ENCODE measurements around the gene WWOX. TPM values are rescaled to one million over a fixed set of nuclear protein-coding genes. Genes with fewer than 3 reads are reported as not detected.

The WWOX gene
- polyA plus RNA-seq, 1 donor from 2014 or later, result 25.6 TPM

GRCh38 chr16:78257376-78257728, 157.9 kb downstream of the WWOX start:
- Histone ChIP-seq H3K4me2 (ENCODE audit: low read length) (no peak overlapping the region), H3K36me3 (ENCODE audit: insufficient read depth, low read length) (no peaks in the 10 kb centered on the region), H3K27ac (ENCODE audit: low read length) (no peak overlapping the region), H4K20me1 (ENCODE audit: insufficient read depth) (no peaks in the 10 kb centered on the region), H3K9ac (ENCODE audit: low read length) (no peak overlapping the region), H3K4me3 (ENCODE audit: low read length) (no peak overlapping the region), H3K9me3 (ENCODE audit: low read length) (no peaks in the 10 kb centered on the region), H2AFZ (ENCODE audit: low read depth, low read length) (no peak overlapping the region), H3K79me2 (replicated peaks; ENCODE audit: insufficient read depth, low read length) (no peaks in the 10 kb centered on the region), H3F3A (ENCODE audit: insufficient read depth, low read length, poor library complexity, severe bottlenecking) (no peaks in the 10 kb centered on the region), H3K9me2 (ENCODE audit: insufficient read depth, low read length) (no peaks in the 10 kb centered on the region), H3K27me3 (ENCODE audit: insufficient read depth, low read depth, low read length) (no peaks in the 10 kb centered on the region)
- no peak for TF ChIP-seq EZH2 (IDR thresholded peaks at IDR 0.05; ENCODE audit: borderline replicate concordance, insufficient read depth, low read length, poor library complexity, severe bottlenecking)
- no peak for TF ChIP-seq TAF1 (IDR thresholded peaks at IDR 0.05; ENCODE audit: low read depth)
- no peak for TF ChIP-seq REST (IDR thresholded peaks at IDR 0.05; ENCODE audit: borderline replicate concordance)
- TF ChIP-seq SMC3 (conservative IDR thresholded peaks at IDR 0.05; ENCODE audit: poor library complexity), result no peak
- TF ChIP-seq EP300 (conservative IDR thresholded peaks at IDR 0.05; ENCODE audit: poor library complexity, severe bottlenecking), result no peak
- TF ChIP-seq, protein P1, sequence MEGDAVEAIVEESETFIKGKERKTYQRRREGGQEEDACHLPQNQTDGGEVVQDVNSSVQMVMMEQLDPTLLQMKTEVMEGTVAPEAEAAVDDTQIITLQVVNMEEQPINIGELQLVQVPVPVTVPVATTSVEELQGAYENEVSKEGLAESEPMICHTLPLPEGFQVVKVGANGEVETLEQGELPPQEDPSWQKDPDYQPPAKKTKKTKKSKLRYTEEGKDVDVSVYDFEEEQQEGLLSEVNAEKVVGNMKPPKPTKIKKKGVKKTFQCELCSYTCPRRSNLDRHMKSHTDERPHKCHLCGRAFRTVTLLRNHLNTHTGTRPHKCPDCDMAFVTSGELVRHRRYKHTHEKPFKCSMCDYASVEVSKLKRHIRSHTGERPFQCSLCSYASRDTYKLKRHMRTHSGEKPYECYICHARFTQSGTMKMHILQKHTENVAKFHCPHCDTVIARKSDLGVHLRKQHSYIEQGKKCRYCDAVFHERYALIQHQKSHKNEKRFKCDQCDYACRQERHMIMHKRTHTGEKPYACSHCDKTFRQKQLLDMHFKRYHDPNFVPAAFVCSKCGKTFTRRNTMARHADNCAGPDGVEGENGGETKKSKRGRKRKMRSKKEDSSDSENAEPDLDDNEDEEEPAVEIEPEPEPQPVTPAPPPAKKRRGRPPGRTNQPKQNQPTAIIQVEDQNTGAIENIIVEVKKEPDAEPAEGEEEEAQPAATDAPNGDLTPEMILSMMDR (IDR thresholded peaks at IDR 0.05; ENCODE audit: poor library complexity, severe bottlenecking), result no peak
- TF ChIP-seq RAD21 (conservative IDR thresholded peaks at IDR 0.05), result no peak
- TF ChIP-seq POLR2AphosphoS5 (IDR thresholded peaks at IDR 0.05), result no peak
- no peak for TF ChIP-seq MXI1 (conservative IDR thresholded peaks at IDR 0.05; ENCODE audit: poor library complexity, severe bottlenecking)

GRCh38 chr16:78258375-78259065, 159.1 kb downstream of the WWOX start:
- Histone ChIP-seq H3K27ac (ENCODE audit: low read length) (no peak overlapping the region), H4K20me1 (ENCODE audit: insufficient read depth) (no peaks in the 10 kb centered on the region)

More at GRCh38 chr16:78258375-78259065, 159.1 kb downstream of the WWOX start:
- Histone ChIP-seq H3K79me2 (replicated peaks; ENCODE audit: insufficient read depth, low read length) (no peaks in the 10 kb centered on the region), H3K27me3 (ENCODE audit: insufficient read depth, low read depth, low read length) (no peaks in the 10 kb centered on the region), H3K9me3 (ENCODE audit: low read length) (no peaks in the 10 kb centered on the region), H3K9ac (ENCODE audit: low read length) (no peak overlapping the region), H3K36me3 (ENCODE audit: insufficient read depth, low read length) (no peaks in the 10 kb centered on the region), H2AFZ (ENCODE audit: low read depth, low read length) (no peak overlapping the region), H3K4me3 (ENCODE audit: low read length) (no peak overlapping the region), H3F3A (ENCODE audit: insufficient read depth, low read length, poor library complexity, severe bottlenecking) (no peaks in the 10 kb centered on the region), H3K9me2 (ENCODE audit: insufficient read depth, low read length) (no peaks in the 10 kb centered on the region), H3K4me2 (ENCODE audit: low read length) (no peak overlapping the region)
- no peak for TF ChIP-seq POLR2AphosphoS5 (IDR thresholded peaks at IDR 0.05)
- no peak for TF ChIP-seq SMC3 (conservative IDR thresholded peaks at IDR 0.05; ENCODE audit: poor library complexity)
- no peak for TF ChIP-seq EP300 (conservative IDR thresholded peaks at IDR 0.05; ENCODE audit: poor library complexity, severe bottlenecking)
- TF ChIP-seq RAD21 (conservative IDR thresholded peaks at IDR 0.05), result no peak
- no peak for TF ChIP-seq EZH2 (IDR thresholded peaks at IDR 0.05; ENCODE audit: borderline replicate concordance, insufficient read depth, low read length, poor library complexity, severe bottlenecking)
- TF ChIP-seq MXI1 (conservative IDR thresholded peaks at IDR 0.05; ENCODE audit: poor library complexity, severe bottlenecking), result no peak
- TF ChIP-seq REST (IDR thresholded peaks at IDR 0.05; ENCODE audit: borderline replicate concordance), result no peak
- no peak for TF ChIP-seq TAF1 (IDR thresholded peaks at IDR 0.05; ENCODE audit: low read depth)
- TF ChIP-seq, protein P1 (IDR thresholded peaks at IDR 0.05; ENCODE audit: poor library complexity, severe bottlenecking), result no peak

Measured in neural cell (in vitro differentiated cells).